Type B pancreatic cell (in vitro differentiated cells): ENCODE results near the gene TEAD1. TPM values are rescaled to one million over a fixed set of nuclear protein-coding genes. Genes with fewer than 3 reads are reported as not detected.

ENCODE experiments used
- DNase-seq: peaks from one replicate; pipeline ENCODE4 v3.0.0; 2021; ENCODE audit warnings: mixed read lengths; ENCODE audit not compliant: unreplicated experiment; ENCODE audit errors: extremely low spot score
- H3K27ac Mint-ChIP-seq: 2 replicates; pipeline ENCODE4 v1.8.0; 2021; ENCODE audit warnings: mild to moderate bottlenecking, mixed read lengths
- H3K27me3 Mint-ChIP-seq: 2 replicates; pipeline ENCODE4 v1.8.0; 2021; ENCODE audit warnings: mixed read lengths
- H3K36me3 Mint-ChIP-seq: 2 replicates; pipeline ENCODE4 v1.8.0; 2021; ENCODE audit warnings: mixed read lengths
- H3K4me1 Mint-ChIP-seq: one replicate; pipeline ENCODE4 v1.8.0; 2021; ENCODE audit warnings: mixed read lengths; ENCODE audit not compliant: unreplicated experiment
- H3K4me3 Mint-ChIP-seq: 2 replicates; pipeline ENCODE4 v1.8.0; 2021; ENCODE audit warnings: mild to moderate bottlenecking, mixed read lengths
- H3K9me3 Mint-ChIP-seq: 2 replicates; pipeline ENCODE4 v1.8.0; 2021; ENCODE audit warnings: mixed read lengths
- total RNA-seq: library from RNA; stranded (reverse); gene quantifications from 2 replicates; pipeline ENCODE4 v1.2.1, GENCODE V29; 2021; ENCODE audit warnings: low replicate concordance
- TF ChIP-seq, protein P1 (sequence below): fragments of 200-600 bp; sonication (generic); conservative IDR thresholded peaks from 2 replicates; pipeline ENCODE4 v1.5.0; 2021; ENCODE audit warnings: antibody characterized with exemption, mild to moderate bottlenecking

TEAD1 gene
- total RNA-seq, 1 donor from 2014 or later, result 91.8 TPM

GRCh38 chr11:12653729-12654128, 20.5 kb upstream of the TEAD1 start:
- no peak for DNase-seq
- TF ChIP-seq, protein P1, sequence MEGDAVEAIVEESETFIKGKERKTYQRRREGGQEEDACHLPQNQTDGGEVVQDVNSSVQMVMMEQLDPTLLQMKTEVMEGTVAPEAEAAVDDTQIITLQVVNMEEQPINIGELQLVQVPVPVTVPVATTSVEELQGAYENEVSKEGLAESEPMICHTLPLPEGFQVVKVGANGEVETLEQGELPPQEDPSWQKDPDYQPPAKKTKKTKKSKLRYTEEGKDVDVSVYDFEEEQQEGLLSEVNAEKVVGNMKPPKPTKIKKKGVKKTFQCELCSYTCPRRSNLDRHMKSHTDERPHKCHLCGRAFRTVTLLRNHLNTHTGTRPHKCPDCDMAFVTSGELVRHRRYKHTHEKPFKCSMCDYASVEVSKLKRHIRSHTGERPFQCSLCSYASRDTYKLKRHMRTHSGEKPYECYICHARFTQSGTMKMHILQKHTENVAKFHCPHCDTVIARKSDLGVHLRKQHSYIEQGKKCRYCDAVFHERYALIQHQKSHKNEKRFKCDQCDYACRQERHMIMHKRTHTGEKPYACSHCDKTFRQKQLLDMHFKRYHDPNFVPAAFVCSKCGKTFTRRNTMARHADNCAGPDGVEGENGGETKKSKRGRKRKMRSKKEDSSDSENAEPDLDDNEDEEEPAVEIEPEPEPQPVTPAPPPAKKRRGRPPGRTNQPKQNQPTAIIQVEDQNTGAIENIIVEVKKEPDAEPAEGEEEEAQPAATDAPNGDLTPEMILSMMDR, result no peak
- Mint-ChIP-seq H3K4me1 (no peaks in the 10 kb centered on the region), H3K4me3 (no peak overlapping the region), H3K27ac (no peak overlapping the region), H3K27me3 (no peaks in the 10 kb centered on the region), H3K36me3 (no peaks in the 10 kb centered on the region), H3K9me3 (no peaks in the 10 kb centered on the region)

- Mint-ChIP-seq H3K36me3 (no peaks in the 10 kb centered on the region), H3K4me3 (no peak overlapping the region), H3K27me3 (no peaks in the 10 kb centered on the region), H3K9me3 (no peaks in the 10 kb centered on the region), H3K4me1 (no peaks in the 10 kb centered on the region), H3K27ac (no peak overlapping the region)
- no peak for DNase-seq
- TF ChIP-seq, protein P1, result no peak
Measured at GRCh38 chr11:12655842-12656241, 18.4 kb upstream of the TEAD1 start.

DNA sequence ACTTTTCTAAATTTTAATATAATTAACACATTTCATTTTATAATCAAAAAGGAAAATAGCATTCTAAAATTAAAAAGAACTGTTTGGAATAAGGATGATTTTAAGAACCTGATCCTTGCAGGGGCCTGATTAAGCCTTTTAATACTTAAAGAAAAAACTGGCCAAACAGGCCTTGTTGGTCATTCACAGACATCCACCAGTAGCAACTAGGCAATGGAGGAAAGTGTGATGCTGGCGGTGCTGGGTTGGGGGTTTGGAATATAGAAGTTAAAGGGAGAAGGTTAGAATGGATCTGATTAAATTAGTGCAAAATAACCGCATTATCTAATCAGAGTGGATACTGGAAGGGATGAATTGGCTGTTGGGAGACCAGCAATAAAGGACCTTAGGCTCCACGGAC, 16.9 kb upstream of the TEAD1 start:
- Mint-ChIP-seq H3K9me3 (no peaks in the 10 kb centered on the region), H3K36me3 (no peaks in the 10 kb centered on the region), H3K27ac (no peak overlapping the region), H3K4me3 (no peak overlapping the region), H3K27me3 (no peaks in the 10 kb centered on the region), H3K4me1 (no peaks in the 10 kb centered on the region)
- TF ChIP-seq, protein P1, result no peak
- no peak for DNase-seq

GRCh38 chr11:12657981-12658380, 16.2 kb upstream of the TEAD1 start:
- Mint-ChIP-seq H3K27ac (no peak overlapping the region), H3K27me3 (no peaks in the 10 kb centered on the region), H3K36me3 (no peaks in the 10 kb centered on the region), H3K4me1 (no peaks in the 10 kb centered on the region), H3K9me3 (no peaks in the 10 kb centered on the region), H3K4me3 (no peak overlapping the region)
- TF ChIP-seq, protein P1, result no peak
- no peak for DNase-seq

DNA sequence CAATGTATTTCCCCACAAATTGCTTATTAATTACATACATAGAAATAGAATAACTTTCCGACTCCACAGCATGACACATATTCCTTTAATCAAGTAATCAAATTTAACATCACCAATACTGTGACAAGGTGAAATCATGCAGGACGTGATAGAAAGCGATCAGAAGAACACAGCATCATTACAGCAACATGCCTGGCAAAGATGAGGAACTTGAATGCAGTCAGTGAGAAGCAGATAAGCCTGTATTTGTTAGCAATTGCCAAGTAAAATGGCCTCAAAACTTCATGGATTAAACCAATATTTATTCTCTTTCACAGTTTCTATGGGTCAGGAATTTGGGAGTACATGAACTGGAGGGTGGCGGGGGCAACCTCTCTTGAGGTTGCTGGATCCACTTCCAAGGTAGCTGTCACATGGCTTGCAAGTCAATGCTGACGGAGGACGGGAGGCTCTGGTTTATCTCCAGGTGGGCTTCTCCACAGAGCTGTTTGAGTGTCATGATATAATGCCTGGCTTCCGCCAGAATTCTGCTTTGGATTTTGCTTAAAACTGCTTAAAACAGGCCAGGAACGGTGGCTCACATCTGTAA, 12.0 kb upstream of the TEAD1 start:
- H3K27ac Mint-ChIP-seq, result no peak overlapping the region
- no peaks in the 10 kb centered on the region for H3K4me1 Mint-ChIP-seq
- H3K36me3 Mint-ChIP-seq, result no peaks in the 10 kb centered on the region
- TF ChIP-seq, protein P1, result no peak
- peaks cover 10% of the 10 kb centered on the region for H3K27me3 Mint-ChIP-seq
- no peak overlapping the region for H3K4me3 Mint-ChIP-seq
- peaks cover 10% of the 10 kb centered on the region for H3K9me3 Mint-ChIP-seq
- no peak for DNase-seq

DNA sequence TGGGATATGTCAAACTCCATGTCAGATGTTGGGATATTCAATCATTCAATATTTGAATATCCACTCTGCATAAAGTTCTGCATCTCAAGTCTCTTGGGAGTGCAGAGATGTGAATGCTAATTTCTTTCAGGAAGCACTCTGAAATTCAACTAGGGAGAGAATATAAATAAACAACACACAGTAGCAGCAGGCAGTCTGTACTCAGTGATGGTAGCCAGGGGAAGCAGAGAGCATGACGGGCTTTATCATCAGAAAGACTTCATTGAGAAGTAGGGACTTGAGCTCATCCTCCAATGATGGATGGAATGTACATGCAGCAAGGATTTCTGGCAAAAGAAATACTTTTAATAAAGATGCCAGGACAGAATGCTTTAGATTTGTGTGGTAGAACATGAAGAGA, 9.8 kb upstream of the TEAD1 start:
- Mint-ChIP-seq H3K27me3 (peaks cover 10% of the 10 kb centered on the region), H3K27ac (no peak overlapping the region), H3K9me3 (peaks cover 23% of the 10 kb centered on the region), H3K36me3 (no peaks in the 10 kb centered on the region), H3K4me3 (no peak overlapping the region), H3K4me1 (no peaks in the 10 kb centered on the region)
- TF ChIP-seq, protein P1, result no peak
- no peak for DNase-seq
